Mesothelial cell of epicardium (in vitro differentiated cells): ENCODE data around the gene GCNT1. TPM values are rescaled to one million over a fixed set of nuclear protein-coding genes. Genes with fewer than 3 reads are reported as not detected.
"Not testable (repeated sequence)": the region's sequence is repeated elsewhere in the genome, so short reads cannot be mapped to it uniquely, and the experiment has no call there.

Experiments used
- DNase-seq, 2 experiments: peaks; one replicate each; pipeline ENCODE4 v3.0.0; 2021; ENCODE audit warnings: low spot score in 2 of 2; ENCODE audit not compliant: unreplicated experiment in 2 of 2
- H3K27ac Mint-ChIP-seq: 2 replicates; pipeline ENCODE4 v1.8.0; 2021; ENCODE audit warnings: mixed read lengths
- H3K27me3 Mint-ChIP-seq: 2 replicates; pipeline ENCODE4 v1.8.0; 2021; ENCODE audit warnings: low read depth, mixed read lengths
- H3K36me3 Mint-ChIP-seq: 2 replicates; pipeline ENCODE4 v1.8.0; 2021; ENCODE audit warnings: mixed read lengths
- H3K4me1 Mint-ChIP-seq: 2 replicates; pipeline ENCODE4 v1.8.0; 2021; ENCODE audit warnings: mixed read lengths
- H3K4me3 Mint-ChIP-seq: 2 replicates; pipeline ENCODE4 v1.8.0; 2021; ENCODE audit warnings: mild to moderate bottlenecking, moderate library complexity, mixed read lengths
- H3K9me3 Mint-ChIP-seq: 2 replicates; pipeline ENCODE4 v1.8.0; 2021; ENCODE audit warnings: mixed read lengths
- CTCF ChIP-seq: fragments of 200-600 bp; sonication (generic); IDR thresholded peaks from one replicate; pipeline ENCODE4 v1.5.0; 2021; ENCODE audit warnings: antibody characterized with exemption; ENCODE audit not compliant: unreplicated experiment
- total RNA-seq: library from RNA; stranded (reverse); gene quantifications from 3 replicates; pipeline ENCODE4 v1.2.1, GENCODE V29; 2021

The GCNT1 gene
- total RNA-seq, 1 donor from 2014 or later: 8.6 TPM

DNA sequence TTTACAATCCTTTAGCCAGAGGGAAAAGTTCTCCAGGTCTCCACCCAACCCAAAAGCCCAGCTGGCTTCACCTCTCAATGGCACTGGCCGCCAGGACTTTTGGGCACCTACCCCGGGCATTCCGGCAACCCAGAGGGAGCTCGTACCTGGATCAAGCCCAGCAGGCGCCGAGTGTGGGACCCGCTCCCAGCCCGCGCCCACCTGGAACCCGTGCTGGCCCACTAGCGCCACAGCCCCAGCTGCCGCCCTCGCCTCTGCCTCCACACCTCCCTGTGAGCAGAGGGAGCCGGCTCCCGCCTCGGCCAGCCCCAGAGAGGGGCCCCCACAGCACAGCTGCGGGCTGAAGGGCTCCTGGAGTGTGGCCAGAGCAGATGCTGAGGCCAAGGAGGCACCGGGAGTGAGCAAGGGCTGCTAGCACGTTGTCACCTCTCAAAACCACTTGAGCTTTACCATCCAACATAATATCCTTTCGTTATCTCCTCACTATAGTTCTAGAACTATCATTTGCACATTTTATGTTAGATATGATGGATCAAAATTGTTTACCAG is 69.7 kb downstream of the GCNT1 start:
- Mint-ChIP-seq H3K27me3 (peaks cover 5% of the 10 kb centered on the region), H3K36me3 (no peaks in the 10 kb centered on the region), H3K4me1 (peaks cover 12% of the 10 kb centered on the region), H3K27ac (no peak overlapping the region), H3K9me3 (no peaks in the 10 kb centered on the region), H3K4me3 (no peak overlapping the region)
- no peak for TF ChIP-seq CTCF
- no peak for DNase-seq

- no peak for DNase-seq
- H3K9me3 Mint-ChIP-seq: no peaks in the 10 kb centered on the region
- no peak for TF ChIP-seq CTCF
- H3K4me3 Mint-ChIP-seq: no peak overlapping the region
- no peaks in the 10 kb centered on the region for H3K27me3 Mint-ChIP-seq
- H3K27ac Mint-ChIP-seq: no peak overlapping the region
- peaks cover 15% of the 10 kb centered on the region for H3K4me1 Mint-ChIP-seq
- H3K36me3 Mint-ChIP-seq: no peaks in the 10 kb centered on the region
Observed at GRCh38 chr9:76529653-76530052, 70.7 kb downstream of the GCNT1 start.

DNA sequence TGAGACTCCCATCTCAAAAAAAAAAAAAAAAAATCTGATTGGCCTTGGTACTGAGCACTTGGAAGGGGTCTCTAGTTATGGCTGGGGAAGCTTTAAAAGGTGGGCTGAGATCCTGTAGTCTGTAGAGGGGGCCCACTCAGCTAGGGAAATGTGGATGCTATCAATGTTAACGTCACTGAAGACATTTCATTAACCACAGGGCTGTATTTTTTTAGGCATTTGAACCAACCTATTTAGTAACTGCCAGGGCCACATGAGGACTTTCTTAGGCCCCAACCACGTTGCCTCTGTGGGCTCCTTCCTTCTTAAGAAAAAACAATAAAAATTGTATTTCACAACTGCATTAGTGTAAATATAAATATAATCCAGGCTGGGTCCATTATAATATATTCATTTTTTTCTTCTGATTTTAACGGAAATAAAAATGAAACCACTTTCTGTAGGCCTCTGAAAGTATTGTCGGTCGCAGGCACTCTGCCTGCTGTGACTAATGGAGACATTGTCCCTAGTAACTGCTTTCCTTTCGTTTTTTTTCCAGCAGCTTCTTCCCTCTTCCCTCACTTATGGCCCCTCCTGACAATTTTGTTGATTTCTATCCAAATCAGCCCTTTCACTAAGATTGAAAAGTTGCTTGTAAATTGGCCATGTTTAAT is 71.6 kb downstream of the GCNT1 start:
- TF ChIP-seq CTCF: no peak
- no peak overlapping the region for H3K4me3 Mint-ChIP-seq
- peak overlapping the region; percentile 40 for H3K27ac Mint-ChIP-seq

DNA sequence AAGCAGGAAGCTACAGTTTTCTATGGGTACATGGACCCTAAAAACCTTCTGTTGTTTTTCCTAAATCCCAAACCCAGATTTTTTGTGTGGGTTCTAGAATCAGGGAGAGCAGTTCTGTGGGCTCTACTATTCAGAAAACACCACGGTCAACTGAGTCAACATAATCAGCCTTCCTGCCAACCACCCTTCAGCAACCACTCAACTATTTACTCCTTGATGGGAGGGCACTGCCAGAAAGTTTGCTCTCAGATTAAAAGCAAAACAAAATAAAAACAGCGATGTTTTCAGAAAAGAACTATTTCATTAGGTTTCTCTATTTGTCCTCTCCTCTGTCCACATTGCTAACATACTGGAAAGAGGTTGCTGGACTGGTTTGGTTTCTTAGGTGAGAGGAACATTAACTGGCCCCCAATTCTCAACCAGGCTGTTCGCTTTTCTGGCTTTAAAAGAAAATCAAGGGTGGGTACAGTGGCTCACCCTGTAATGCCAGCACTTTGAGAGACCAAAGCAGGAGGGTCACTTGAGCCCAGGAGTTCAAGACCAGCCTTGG is 72.3 kb downstream of the GCNT1 start:
- no peak overlapping the region for H3K27ac Mint-ChIP-seq
- no peak for DNase-seq
- peaks cover 15% of the 10 kb centered on the region for H3K4me1 Mint-ChIP-seq
- H3K9me3 Mint-ChIP-seq: no peaks in the 10 kb centered on the region
- no peak overlapping the region for H3K4me3 Mint-ChIP-seq
- H3K27me3 Mint-ChIP-seq: no peaks in the 10 kb centered on the region
- TF ChIP-seq CTCF: no peak
- no peaks in the 10 kb centered on the region for H3K36me3 Mint-ChIP-seq

More for the DNA sequence above, 71.6 kb downstream of the GCNT1 start:
- Mint-ChIP-seq H3K36me3 (no peaks in the 10 kb centered on the region), H3K27me3 (no peaks in the 10 kb centered on the region), H3K9me3 (no peaks in the 10 kb centered on the region), H3K4me1 (peaks cover 15% of the 10 kb centered on the region)
- no peak for DNase-seq

GRCh38 chr9:76532877-76533276 is 73.9 kb downstream of the GCNT1 start:
- peaks cover 15% of the 10 kb centered on the region for H3K4me1 Mint-ChIP-seq
- DNase-seq, H3K27ac Mint-ChIP-seq, H3K4me3 Mint-ChIP-seq, H3K36me3 Mint-ChIP-seq, H3K9me3 Mint-ChIP-seq, H3K27me3 Mint-ChIP-seq: not testable (repeated sequence)

- Mint-ChIP-seq H3K4me1 (peaks cover 15% of the 10 kb centered on the region), H3K4me3 (no peak overlapping the region), H3K27ac (no peak overlapping the region), H3K36me3 (no peaks in the 10 kb centered on the region), H3K27me3 (no peaks in the 10 kb centered on the region), H3K9me3 (no peaks in the 10 kb centered on the region)
- no peak for DNase-seq
- TF ChIP-seq CTCF: no peak
Observed at GRCh38 chr9:76534026-76534425, 75.0 kb downstream of the GCNT1 start.
